Activated naive CD4-positive, alpha-beta T cell treated with anti-CD3 and anti-CD28 coated beads, Interleukin-2, amount 50 U/mL, for 16 hours (primary cell): ENCODE data around the gene RNF2.
"Not testable (repeated sequence)": the region's sequence is repeated elsewhere in the genome, so short reads cannot be mapped to it uniquely, and the experiment has no call there.

Experiments used
- DNase-seq: peaks from one replicate; pipeline ENCODE4 v3.0.0-alpha.2; 2020

The RNF2 gene

GRCh38 chr1:185053204-185053603 lies 7.8 kb downstream of the RNF2 start:
- no peak for DNase-seq

GRCh38 chr1:185054365-185055060 lies 9.2 kb downstream of the RNF2 start:
- no peak for DNase-seq

DNA sequence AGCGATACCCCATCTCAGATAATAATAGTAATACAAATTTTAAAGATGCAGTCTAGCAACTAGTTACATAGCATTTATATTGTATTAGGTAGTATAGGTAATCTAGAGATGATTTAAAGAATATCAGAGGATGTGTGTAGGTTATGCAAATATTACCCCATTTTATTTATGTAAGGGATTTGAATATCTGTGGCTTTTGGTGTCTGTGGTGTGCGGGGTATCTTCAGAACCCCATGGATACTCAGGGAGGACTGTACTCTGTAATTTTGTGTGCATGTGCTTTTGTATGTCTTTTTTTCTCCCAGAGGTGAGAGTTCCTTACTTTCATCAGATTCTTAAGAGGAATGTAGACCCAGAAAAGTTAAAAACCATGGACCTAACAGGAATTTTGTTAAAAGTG lies 12.8 kb downstream of the RNF2 start:
- DNase-seq = no peak

- DNase-seq = no peak
Observed at GRCh38 chr1:185058876-185059275, 13.5 kb downstream of the RNF2 start.

DNA sequence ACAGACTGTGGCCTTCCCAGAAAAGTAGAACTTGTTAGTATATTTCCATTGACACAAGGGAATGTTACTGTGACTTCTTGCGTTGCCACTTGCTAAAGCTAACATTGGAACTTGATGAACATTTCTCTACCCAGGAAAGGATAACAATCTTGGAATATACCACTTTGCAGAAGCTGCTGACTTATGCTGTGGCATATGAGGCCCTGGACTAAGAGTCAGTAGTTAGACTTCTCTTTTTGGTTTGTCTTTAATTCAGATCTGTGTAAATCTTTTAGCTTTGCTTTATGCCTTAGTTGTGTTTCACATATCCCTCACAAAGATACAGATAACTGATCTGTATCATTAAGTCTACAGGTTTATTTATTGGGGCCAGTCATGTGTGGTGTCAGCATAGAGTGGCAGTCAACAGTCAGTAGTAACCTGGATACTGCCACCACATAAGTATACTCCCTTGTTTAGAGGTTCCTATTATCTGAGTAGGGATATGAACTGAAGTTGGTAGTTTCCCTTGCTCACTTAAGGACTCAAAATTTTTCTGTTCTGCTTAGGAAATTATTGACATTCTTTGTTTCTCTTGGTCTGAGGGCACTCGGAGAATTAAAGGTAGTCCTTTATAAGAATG lies 14.7 kb downstream of the RNF2 start:
- DNase-seq = no peak

- no peak for DNase-seq
Observed at GRCh38 chr1:185062710-185063370, 17.5 kb downstream of the RNF2 start.

- DNase-seq = no peak
Observed at GRCh38 chr1:185063719-185064118, 18.4 kb downstream of the RNF2 start.

DNA sequence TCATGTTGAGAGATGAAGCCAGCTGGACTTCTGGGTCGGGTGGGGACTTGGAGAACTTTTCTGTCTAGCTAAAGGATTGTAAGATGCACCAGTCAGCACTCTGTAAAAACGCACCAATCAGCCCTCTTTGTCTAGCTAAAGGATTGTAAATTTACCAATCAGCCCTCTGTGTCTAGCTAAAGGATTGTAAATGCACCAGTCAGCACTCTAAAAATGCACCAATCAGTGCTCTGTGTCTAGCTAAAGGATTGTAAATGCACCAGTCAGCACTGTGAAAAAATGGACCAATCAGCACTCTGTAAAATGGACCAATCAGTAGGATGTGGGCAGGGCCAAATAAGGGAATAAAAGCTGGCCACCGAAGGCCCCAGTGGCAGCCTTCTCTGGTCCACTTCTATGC lies 19.6 kb downstream of the RNF2 start:
- DNase-seq = not testable (repeated sequence)

- DNase-seq = no peak
Observed at GRCh38 chr1:185066181-185066580, 20.8 kb downstream of the RNF2 start.

- DNase-seq = no peak
Observed at GRCh38 chr1:185068341-185068740, 23.0 kb downstream of the RNF2 start.

GRCh38 chr1:185069202-185069772 lies 23.9 kb downstream of the RNF2 start:
- no peak for DNase-seq

DNA sequence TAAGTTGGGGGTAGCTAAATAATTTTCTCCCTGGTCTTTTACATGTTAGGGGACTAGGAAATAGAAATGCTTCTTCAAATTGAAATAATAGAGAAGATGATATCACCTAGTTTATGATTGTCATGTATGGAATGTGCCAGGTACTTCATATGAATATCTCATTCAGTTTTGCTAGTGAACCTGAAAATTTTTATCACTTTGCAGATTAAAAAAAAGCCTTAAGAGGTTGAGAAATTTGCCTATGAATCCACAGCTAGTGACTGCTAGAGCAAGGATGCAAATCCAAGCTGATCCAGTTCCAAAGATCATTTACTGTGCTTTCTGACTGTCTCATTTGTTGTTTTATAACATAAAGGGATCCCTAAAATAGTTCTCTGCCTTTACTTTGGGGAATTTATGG lies 24.7 kb downstream of the RNF2 start:
- DNase-seq = no peak

GRCh38 chr1:185073725-185074124 lies 28.4 kb downstream of the RNF2 start:
- DNase-seq = no peak

DNA sequence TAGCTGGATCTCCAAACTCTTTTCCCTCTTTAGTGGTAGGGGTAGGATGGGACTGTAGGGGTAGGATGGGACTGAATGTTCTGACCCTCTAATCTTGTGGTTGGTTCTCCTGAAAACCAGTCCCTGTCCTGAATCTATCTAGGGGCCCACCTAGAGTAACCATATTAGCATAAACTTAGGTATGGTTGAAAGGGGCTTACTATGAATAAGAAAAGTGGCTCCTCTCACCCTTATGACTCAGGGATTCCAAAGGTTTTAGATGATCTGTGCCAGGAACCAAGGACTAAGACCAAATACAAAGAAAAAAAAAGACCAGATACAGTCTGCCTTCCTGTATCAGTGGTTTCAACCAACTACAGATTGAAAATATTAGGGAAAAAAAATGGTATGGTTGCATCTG lies 28.9 kb downstream of the RNF2 start:
- no peak for DNase-seq

DNA sequence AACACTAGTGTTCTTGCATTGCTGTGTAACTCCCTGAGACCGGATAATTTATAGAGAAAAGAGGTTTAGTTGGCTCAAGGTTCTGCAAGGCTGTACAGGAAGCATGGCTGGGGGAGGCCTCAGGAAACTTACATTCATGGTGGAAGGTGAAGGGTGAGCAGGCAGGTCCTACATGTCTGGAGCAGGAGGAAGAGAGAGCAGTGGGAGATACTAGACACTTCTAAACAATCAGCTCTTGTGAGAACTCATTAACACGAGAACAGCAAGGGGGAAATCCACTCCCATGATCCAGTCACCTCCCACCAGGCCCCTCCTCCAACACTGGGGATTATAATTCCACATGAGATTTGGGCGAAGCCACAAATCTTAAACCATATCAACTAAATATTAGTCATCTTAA lies 30.1 kb downstream of the RNF2 start:
- no peak for DNase-seq

DNA sequence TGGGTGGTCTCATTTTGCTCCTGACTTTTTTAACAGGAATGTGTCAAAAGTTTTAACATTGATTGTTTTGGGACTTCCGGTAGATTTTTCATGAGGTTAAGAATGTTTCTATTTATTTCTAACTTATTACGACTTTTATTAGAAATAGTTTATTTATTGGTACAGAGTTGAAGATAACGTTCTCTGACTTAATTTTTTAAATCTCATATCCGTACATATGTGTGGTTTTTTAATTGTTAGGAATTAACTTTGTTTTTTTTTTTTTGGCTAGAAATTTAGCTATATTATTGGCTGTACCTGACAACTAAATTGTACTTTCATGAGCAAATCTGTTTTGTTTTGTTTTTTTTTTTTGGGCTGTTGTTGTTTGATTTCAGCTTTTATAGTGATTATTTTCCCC lies 32.0 kb downstream of the RNF2 start:
- DNase-seq = no peak

- no peak for DNase-seq
Observed at GRCh38 chr1:185080422-185080821, 35.1 kb downstream of the RNF2 start.

DNA sequence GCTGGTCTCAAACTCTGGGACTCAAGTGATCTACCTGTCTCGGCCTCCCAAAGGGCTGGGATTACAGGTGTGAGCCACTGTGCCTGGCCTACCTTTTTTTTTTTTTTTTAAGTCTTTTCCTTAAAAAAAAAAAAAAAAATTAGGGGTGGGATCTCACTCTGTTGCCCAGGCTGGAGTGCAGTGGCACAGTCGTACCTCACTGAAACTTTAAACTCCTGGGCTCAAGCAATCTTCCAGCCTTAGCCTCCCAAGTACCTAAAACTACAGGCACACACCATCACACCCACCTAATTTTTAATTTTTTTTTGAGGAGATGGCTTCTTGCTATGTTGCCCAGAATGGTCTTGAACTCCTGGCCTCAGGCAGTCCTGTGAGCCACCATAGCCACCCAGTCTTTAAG lies 38.5 kb downstream of the RNF2 start:
- DNase-seq = no peak

DNA sequence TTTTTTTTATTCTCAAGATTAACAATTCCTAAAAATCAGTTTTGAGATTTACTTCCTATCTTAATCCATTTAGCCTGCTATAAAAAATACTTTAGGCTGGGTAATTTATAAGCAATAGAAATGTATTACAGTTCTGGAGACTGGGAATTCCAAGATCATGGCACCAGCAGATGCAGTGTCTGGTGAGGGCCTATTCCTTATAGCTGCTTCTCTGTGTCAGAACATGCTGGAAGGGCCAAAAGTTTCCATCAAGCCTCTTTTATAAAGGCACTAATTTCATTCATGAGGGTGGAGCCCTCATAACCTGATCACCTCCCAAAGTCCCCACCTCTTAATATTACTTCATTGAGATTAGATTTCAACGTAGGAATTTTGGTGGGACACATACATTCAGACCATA lies 41.7 kb downstream of the RNF2 start:
- DNase-seq = no peak

DNA sequence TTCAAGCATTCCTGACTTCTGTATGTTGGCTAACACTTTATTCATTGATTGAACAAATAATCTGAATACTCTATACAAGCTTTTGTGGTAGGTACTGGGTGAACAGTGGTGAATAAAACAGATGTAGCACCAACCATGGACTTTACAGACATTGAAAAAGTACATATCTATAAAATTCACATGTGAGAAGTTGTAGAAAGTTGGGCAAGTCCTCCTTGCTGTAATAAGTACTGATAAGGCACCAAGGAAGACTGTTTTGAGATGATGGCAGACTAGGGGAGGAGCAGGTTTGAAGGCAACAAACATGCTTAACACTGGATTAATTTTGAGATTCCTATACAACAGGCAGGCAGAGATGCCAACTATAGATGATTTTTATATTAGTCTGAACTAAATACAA lies 42.4 kb downstream of the RNF2 start:
- DNase-seq = no peak

DNA sequence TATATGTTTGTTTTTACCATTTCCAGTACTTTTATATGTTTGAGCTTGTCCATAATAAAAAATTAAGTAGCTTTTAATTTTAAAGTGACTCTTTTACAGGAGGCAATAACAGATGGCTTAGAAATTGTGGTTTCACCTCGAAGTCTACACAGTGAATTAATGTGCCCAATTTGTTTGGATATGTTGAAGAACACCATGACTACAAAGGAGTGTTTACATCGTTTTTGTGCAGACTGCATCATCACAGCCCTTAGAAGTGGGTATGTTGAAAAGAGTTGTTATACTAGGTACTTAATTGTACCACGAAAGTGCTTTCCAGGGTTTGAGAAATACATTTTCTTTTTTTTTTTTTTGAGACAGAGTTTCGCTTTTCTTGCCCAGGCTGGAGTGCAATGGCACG lies 46.1 kb downstream of the RNF2 start:
- no peak for DNase-seq

DNA sequence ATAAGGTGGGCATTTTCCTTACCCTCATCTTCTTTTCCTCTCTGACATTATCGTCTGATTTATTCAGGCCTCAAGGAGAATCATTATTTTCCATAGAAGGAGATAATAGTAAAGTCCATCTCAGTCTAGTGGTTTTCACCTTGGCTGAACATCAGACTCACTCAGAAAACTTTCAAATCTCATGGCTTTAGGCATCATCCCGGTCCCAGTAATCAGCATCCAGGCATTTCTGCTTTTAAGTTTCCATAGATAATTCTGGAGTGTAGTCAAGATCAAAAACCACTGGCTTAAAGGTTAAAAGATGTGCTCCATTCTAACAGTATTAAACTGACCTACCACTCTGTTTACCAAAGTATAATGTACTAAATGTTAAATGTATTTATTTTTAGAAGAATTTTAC lies 49.4 kb downstream of the RNF2 start:
- DNase-seq = no peak

- DNase-seq = no peak
Observed at GRCh38 chr1:185096531-185096930, 51.2 kb downstream of the RNF2 start.

DNA sequence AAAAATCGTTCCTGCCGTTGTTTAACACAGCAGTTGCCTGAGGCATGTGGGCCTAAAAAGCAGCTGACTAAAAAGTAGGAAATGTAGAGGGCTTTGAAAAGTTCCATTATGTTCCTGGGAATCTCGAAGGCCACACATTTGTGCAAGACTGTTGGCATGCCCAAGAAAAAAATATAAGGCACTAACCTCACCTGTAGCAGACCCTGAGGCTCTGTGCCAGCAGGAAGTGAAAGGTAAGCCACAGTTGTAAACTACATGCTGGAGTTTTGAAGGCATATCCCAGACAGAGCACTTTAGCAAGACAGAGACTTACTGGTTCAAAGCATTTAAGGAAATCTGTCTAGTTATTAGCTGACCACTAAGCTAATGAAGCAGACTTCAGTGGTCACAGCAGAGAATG lies 58.7 kb downstream of the RNF2 start:
- no peak for DNase-seq
